Naive thymus-derived CD4-positive, alpha-beta T cell (primary cell): Measurements from ENCODE around the gene DHRS4. TPM values are rescaled to one million over a fixed set of nuclear protein-coding genes. Genes with fewer than 3 reads are reported as not detected.

ENCODE experiments used
- ATAC-seq: fragments of 150-1000 bp; cut with Tn5 transposase; 2 replicates; pipeline ENCODE4 v1.10.0; 2021; ENCODE audit warnings: mild to moderate bottlenecking, moderate library complexity
- CTCF ChIA-PET: fragments of 350-600 bp; sonication (Branson Sonifier 250); formaldehyde crosslinking; loops from one replicate; lab custom pipeline; 2021; ENCODE audit warnings: antibody characterized with exemption; lab: Charles Lee
- POLR2A ChIA-PET: fragments of 350-600 bp; sonication (Branson Sonifier 250); formaldehyde crosslinking; loops from one replicate; lab custom pipeline; 2021; ENCODE audit warnings: antibody characterized with exemption, inconsistent platforms; lab: Charles Lee
- DNase-seq, 9 donors: peaks; one replicate each; pipeline versions ENCODE4 v3.0.0 to v3.0.0-alpha.2; 2020 to 2022; ENCODE audit warnings: mixed read lengths in 1 of 9
- H3K27ac ChIP-seq: one replicate; pipeline ENCODE4 v1.7.0; 2013; ENCODE audit warnings: mild to moderate bottlenecking, low read depth, low read length, moderate library complexity
- H3K27me3 ChIP-seq, 2 donors: one replicate each; pipeline ENCODE4 v1.7.0; 2013; ENCODE audit warnings: low read length in 2 of 2, mild to moderate bottlenecking in 2 of 2, moderate library complexity in 2 of 2; ENCODE audit not compliant: control insufficient read depth in 2 of 2, insufficient read depth in 2 of 2
- H3K36me3 ChIP-seq, 3 experiments: 1 replicate in 2 of 3; 2 replicates in 1 of 3; pipeline ENCODE4 v1.7.0; 2013; ENCODE audit warnings: low read length in 3 of 3, mild to moderate bottlenecking in 3 of 3, moderate library complexity in 1 of 3; ENCODE audit not compliant: insufficient read depth in 3 of 3, control insufficient read depth in 2 of 3
- H3K4me1 ChIP-seq, 2 donors: one replicate each; pipeline ENCODE4 v1.7.0; 2013; ENCODE audit warnings: low read length in 2 of 2, mild to moderate bottlenecking in 2 of 2, moderate library complexity in 1 of 2; ENCODE audit not compliant: control insufficient read depth in 2 of 2, insufficient read depth in 2 of 2
- H3K4me3 ChIP-seq: 2 replicates; pipeline ENCODE4 v1.7.0; 2013; ENCODE audit warnings: mild to moderate bottlenecking, low read length
- H3K9me3 ChIP-seq, 3 experiments: 1 replicate in 2 of 3; 2 replicates in 1 of 3; pipeline ENCODE4 v1.7.0; 2013; ENCODE audit warnings: low read length in 3 of 3; ENCODE audit not compliant: control insufficient read depth in 2 of 3
- H3K27ac Mint-ChIP-seq, 9 donors: one replicate each; pipeline ENCODE4 v1.8.0; 2020 to 2022; ENCODE audit warnings: mixed read lengths in 9 of 9, mild to moderate bottlenecking in 8 of 9, moderate library complexity in 5 of 9, inconsistent platforms in 2 of 9
- H3K27me3 Mint-ChIP-seq, 5 donors: one replicate each; pipeline ENCODE4 v1.8.0; 2021 to 2022; ENCODE audit warnings: mixed read lengths in 5 of 5, mild to moderate bottlenecking in 1 of 5
- H3K36me3 Mint-ChIP-seq, 5 donors: one replicate each; pipeline ENCODE4 v1.8.0; 2020 to 2022; ENCODE audit warnings: mixed read lengths in 5 of 5, mild to moderate bottlenecking in 3 of 5, inconsistent platforms in 1 of 5
- H3K4me1 Mint-ChIP-seq, 7 donors: one replicate each; pipeline ENCODE4 v1.8.0; 2020 to 2022; ENCODE audit warnings: mixed read lengths in 7 of 7, mild to moderate bottlenecking in 3 of 7, inconsistent platforms in 1 of 7
- H3K4me3 Mint-ChIP-seq, 10 donors: one replicate each; pipeline ENCODE4 v1.8.0; 2020 to 2022; ENCODE audit warnings: mild to moderate bottlenecking in 10 of 10, mixed read lengths in 10 of 10, moderate library complexity in 6 of 10, inconsistent platforms in 2 of 10
- H3K9me3 Mint-ChIP-seq, 11 donors: one replicate each; pipeline ENCODE4 v1.8.0; 2020 to 2022; ENCODE audit warnings: mixed read lengths in 11 of 11, mild to moderate bottlenecking in 4 of 11, inconsistent platforms in 1 of 11, moderate library complexity in 1 of 11
- intact Hi-C, 2 donors: fragments of 100-400 bp; cut with micrococcal nuclease; formaldehyde crosslinking; loops; one replicate each; pipeline ENCODE4 v1.15.1; 2023
- polyA plus RNA-seq, 2 donors: library from polyadenylated mRNA; unstranded; fragments of 300-500 nt; fragmentation: Illumina TruSeq; gene quantifications; one replicate each; pipeline ENCODE4 v1.2.3, GENCODE V29; 2021
- total RNA-seq, 6 experiments: library from RNA in 5 of 6; stranded (reverse) in 5 of 6; gene quantifications; 1 replicate in 5 of 6; 2 replicates in 1 of 6; pipeline ENCODE4 v1.2.3 and lab custom pipeline; 2021 to 2026

Gene DHRS4
- total and polyA plus RNA-seq, 7 experiments from 2014 or later: 7.8 to 31.8 (median 17.8) TPM

DNA sequence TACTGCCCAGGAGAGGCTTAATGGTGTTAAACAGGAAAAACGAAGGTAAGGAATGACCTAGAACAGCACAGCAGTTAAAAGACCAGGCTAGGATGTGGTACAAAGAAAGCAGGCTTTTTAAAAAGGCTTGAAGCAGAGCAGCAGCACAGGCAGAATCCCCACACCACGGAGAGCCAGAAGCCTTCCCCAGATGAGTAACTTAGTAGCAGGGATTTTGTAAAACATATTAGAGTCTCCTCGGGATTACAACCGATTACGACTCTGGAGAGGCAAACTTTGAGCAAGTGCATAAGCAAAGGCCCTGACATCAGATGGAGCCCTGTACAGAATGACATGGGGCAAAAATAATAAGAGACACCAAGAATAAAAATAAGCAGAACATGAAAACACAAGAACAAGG is 37.1 kb upstream of the DHRS4 start:
- DNase-seq (no peak), ATAC-seq (no peak)
- Histone ChIP-seq H3K9me3 (peaks cover 0 to 13% (median 0%) of the 10 kb centered on the region in 3 experiments), H3K4me3 (no peak overlapping the region), H3K36me3 (no peaks in the 10 kb centered on the region), H3K4me1 (no peaks in the 10 kb centered on the region), H3K27me3 (no peaks in the 10 kb centered on the region), H3K27ac (no peak overlapping the region)
- Mint-ChIP-seq H3K4me3 (no peak overlapping the region), H3K4me1 (peaks cover 0 to 1% (median 0%) of the 10 kb centered on the region in 7 donors), H3K9me3 (peaks cover 0 to 25% (median 5%) of the 10 kb centered on the region in 11 donors), H3K36me3 (peaks cover 0 to 13% (median 0%) of the 10 kb centered on the region in 5 donors), H3K27ac (no peak overlapping the region), H3K27me3 (peaks cover 4 to 20% (median 13%) of the 10 kb centered on the region in 5 donors)
- CTCF ChIA-PET: no interaction called here
- POLR2A ChIA-PET: no interaction called here
- intact Hi-C loops: loop anchor here in 1 of 2 donors (10.0 kb wide), 1 partner anchor 252 kb away; no protein-coding TSS in a partner anchor

DNA sequence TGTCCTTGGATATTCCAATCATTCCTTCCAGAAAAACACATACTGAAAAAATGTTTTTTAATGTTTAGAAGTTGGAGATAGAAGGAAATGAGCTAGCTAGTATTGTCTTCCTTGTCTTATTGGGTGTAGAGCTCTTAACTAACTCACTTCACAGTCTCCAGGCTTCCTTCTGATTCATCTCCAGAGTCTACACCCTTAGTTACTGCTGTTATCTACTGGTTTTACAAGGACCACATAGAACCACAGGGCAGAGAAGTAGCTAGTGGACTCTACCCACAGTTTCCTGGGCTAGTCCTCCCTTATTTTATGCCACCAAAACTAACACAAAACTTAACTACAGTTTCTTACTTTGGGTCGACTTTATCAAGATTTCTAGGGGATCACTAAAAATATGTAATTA is 31.0 kb upstream of the DHRS4 start:
- Mint-ChIP-seq H3K4me3 (no peak overlapping the region), H3K36me3 (no peaks in the 10 kb centered on the region), H3K4me1 (no peaks in the 10 kb centered on the region), H3K27me3 (peaks cover 4 to 14% (median 7%) of the 10 kb centered on the region in 5 donors), H3K27ac (no peak overlapping the region), H3K9me3 (peaks cover 0 to 17% (median 2%) of the 10 kb centered on the region in 11 donors)
- no peak overlapping the region for H3K4me3 ChIP-seq
- H3K36me3 ChIP-seq: no peaks in the 10 kb centered on the region
- POLR2A ChIA-PET: no interaction called here
- no peaks in the 10 kb centered on the region for H3K27me3 ChIP-seq
- DNase-seq (no peak), ATAC-seq (no peak)
- H3K9me3 ChIP-seq: peaks cover 0 to 9% (median 0%) of the 10 kb centered on the region in 3 experiments
- intact Hi-C loops: no loop called here
- no peaks in the 10 kb centered on the region for H3K4me1 ChIP-seq
- CTCF ChIA-PET: no interaction called here
- no peak overlapping the region for H3K27ac ChIP-seq

DNA sequence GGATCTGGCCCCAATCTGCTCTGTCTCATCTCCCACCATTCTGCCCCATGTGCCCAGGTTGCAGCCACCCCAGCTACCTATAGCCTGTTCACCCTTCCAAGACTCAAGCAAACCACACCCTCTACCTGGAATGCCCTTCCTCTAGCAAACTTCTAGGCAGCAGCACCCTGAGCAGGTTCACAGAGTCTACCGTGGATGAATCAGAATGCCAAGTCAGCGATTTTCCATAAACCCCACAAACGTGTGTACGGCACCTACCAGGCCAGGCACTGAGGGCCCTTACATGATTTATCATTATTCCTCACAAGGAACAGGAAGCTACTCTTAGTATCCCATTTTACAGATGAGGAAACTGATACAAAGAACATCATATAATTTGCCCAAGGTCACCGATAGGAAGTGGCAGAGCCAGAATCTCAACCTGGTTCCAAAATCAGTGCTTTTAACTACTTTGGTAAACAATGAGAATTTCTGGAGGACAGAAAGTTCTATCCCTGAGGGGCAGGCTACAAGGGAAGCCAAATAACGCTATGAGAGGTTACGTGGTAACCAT is 28.0 kb upstream of the DHRS4 start:
- H3K36me3 Mint-ChIP-seq: no peaks in the 10 kb centered on the region
- no peaks in the 10 kb centered on the region for H3K27me3 ChIP-seq

DNA sequence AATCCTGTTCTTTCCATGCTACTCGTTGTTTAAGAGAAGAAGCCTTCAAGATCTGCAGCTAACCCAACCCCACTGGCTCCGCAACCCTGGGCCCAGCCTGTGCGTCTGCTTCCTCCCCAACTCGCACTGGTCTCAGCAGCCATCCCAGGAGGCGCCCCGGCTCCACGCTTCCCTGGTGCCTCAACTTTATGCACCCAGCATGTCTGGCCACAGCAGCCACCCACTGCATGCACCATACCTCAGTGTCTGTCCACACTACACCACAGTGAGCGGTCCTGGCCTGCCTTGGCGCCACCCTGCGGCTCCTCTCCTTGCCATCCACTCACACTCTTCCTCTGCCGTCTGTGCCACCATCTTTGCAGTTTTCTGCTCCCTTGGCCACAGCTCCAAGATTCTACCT is 27.0 kb upstream of the DHRS4 start:
- H3K27me3 Mint-ChIP-seq: peaks cover 0 to 10% (median 0%) of the 10 kb centered on the region in 5 donors

More for the DNA sequence above, 28.0 kb upstream of the DHRS4 start:
- DNase-seq: no peak
- ATAC-seq: no peak
- CTCF ChIA-PET: no interaction called here
- POLR2A ChIA-PET: no interaction called here
- Histone ChIP-seq H3K9me3 (no peaks in the 10 kb centered on the region), H3K4me3 (no peak overlapping the region), H3K27ac (no peak overlapping the region), H3K36me3 (no peaks in the 10 kb centered on the region), H3K4me1 (no peaks in the 10 kb centered on the region)
- no peak overlapping the region for H3K27ac Mint-ChIP-seq
- intact Hi-C loops: loop anchor here in 1 of 2 donors (5.0 kb wide), 1 partner anchor 293 kb away; no protein-coding TSS in a partner anchor
- no peak overlapping the region for H3K4me3 Mint-ChIP-seq
- peaks cover 0 to 10% (median 0%) of the 10 kb centered on the region in 5 donors for H3K27me3 Mint-ChIP-seq
- peaks cover 0 to 4% (median 0%) of the 10 kb centered on the region in 11 donors for H3K9me3 Mint-ChIP-seq
- H3K4me1 Mint-ChIP-seq: no peaks in the 10 kb centered on the region

DNA sequence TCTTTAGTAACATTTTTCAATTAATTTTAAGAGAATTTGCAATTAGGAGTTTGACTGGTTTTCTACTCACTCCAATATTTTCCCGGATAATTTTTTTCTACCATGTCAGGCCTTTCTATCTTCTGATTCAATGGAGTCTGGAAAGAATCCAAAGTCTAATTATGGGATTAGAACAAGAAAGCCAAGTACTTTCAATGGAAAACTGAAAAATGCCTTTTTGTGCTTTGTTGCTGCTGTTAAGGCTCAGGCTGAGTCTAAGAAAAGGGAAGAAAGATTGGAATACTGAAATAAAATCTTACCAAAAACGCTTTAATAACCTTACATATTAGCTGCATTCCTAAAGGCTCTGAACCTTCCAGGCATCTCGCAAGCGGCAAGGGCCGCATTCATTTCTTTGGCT is 24.4 kb upstream of the DHRS4 start:
- no peaks in the 10 kb centered on the region for H3K9me3 ChIP-seq
- H3K36me3 Mint-ChIP-seq: no peaks in the 10 kb centered on the region
- no peaks in the 10 kb centered on the region for H3K9me3 Mint-ChIP-seq
- H3K4me3 ChIP-seq: no peak overlapping the region
- H3K27ac Mint-ChIP-seq: no peak overlapping the region
- no peak for DNase-seq
- no peaks in the 10 kb centered on the region for H3K27me3 ChIP-seq
- intact Hi-C loops: loop anchor here (1.0 to 5.0 kb wide), 4 partner anchors 24 to 340 kb away; partner anchors contain the start of gene DHRS4 (in 2 of the 2)
- no peak overlapping the region for H3K4me3 Mint-ChIP-seq
- no peaks in the 10 kb centered on the region for H3K36me3 ChIP-seq
- peaks cover 0 to 8% (median 0%) of the 10 kb centered on the region in 5 donors for H3K27me3 Mint-ChIP-seq
- no peak for ATAC-seq
- ChIA-PET POLR2A (no interaction called here), CTCF (interaction anchor here (3.3 kb wide), 1 partner anchor 339 kb away, joined by 25 read pairs; no protein-coding TSS in a partner anchor)
- H3K27ac ChIP-seq: no peak overlapping the region
- H3K4me1 ChIP-seq: no peaks in the 10 kb centered on the region
- H3K4me1 Mint-ChIP-seq: no peaks in the 10 kb centered on the region

More for the DNA sequence above, 27.0 kb upstream of the DHRS4 start:
- Histone ChIP-seq H3K27me3 (no peaks in the 10 kb centered on the region), H3K27ac (no peak overlapping the region), H3K4me3 (no peak overlapping the region), H3K36me3 (no peaks in the 10 kb centered on the region), H3K4me1 (no peaks in the 10 kb centered on the region), H3K9me3 (no peaks in the 10 kb centered on the region)
- ATAC-seq (no peak), DNase-seq (no peak)
- intact Hi-C loops: loop anchor here in 1 of 2 donors (5.0 kb wide), 1 partner anchor 294 kb away; no protein-coding TSS in a partner anchor
- CTCF ChIA-PET: no interaction called here
- Mint-ChIP-seq H3K36me3 (no peaks in the 10 kb centered on the region), H3K4me3 (no peak overlapping the region), H3K27ac (no peak overlapping the region), H3K9me3 (peaks cover 0 to 4% (median 0%) of the 10 kb centered on the region in 11 donors), H3K4me1 (no peaks in the 10 kb centered on the region)
- POLR2A ChIA-PET: no interaction called here

DNA sequence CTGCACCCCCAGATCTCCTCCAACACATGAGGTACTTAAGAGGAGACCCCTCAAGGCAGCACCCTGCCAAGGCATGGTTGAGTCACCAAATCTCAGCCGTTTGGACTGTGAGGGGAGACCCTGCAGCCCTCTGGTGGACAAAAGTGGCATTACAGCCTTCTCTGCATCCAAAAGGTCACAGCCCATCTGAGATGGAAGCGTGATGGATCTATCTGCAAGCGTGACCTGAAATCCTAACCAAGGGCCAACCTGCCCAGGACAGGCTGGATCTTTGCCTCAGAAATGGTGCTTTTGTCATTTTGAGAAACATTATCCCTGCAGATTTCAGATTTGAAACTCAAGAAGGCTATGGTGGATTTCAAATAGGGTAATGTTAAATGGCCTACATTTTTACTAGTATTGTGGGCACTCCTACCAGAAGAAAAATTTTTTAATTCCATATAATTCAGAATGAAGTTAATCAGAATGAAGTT is 23.7 kb upstream of the DHRS4 start:
- H3K36me3 ChIP-seq: no peaks in the 10 kb centered on the region

More for the DNA sequence above, 23.7 kb upstream of the DHRS4 start:
- intact Hi-C loops: loop anchor here (1.0 to 5.0 kb wide), 5 partner anchors 23 to 341 kb away; partner anchors contain the start of gene DHRS4 (in 2 of the 2)
- H3K27me3 Mint-ChIP-seq: peaks cover 0 to 8% (median 0%) of the 10 kb centered on the region in 5 donors
- H3K4me1 ChIP-seq: no peaks in the 10 kb centered on the region
- peak; percentile 54 to 81 (median 71) for DNase-seq
- H3K36me3 Mint-ChIP-seq: no peaks in the 10 kb centered on the region
- no peak overlapping the region for H3K4me3 ChIP-seq
- ATAC-seq: peak; percentile 92
- H3K9me3 Mint-ChIP-seq: no peaks in the 10 kb centered on the region
- POLR2A ChIA-PET: interaction anchor here (1.0 kb wide), 1 partner anchor 341 kb away, joined by 5 read pairs; no protein-coding TSS in a partner anchor
- no peaks in the 10 kb centered on the region for H3K27me3 ChIP-seq
- H3K4me1 Mint-ChIP-seq: no peaks in the 10 kb centered on the region
- no peak overlapping the region for H3K27ac Mint-ChIP-seq
- no peak overlapping the region for H3K4me3 Mint-ChIP-seq
- H3K9me3 ChIP-seq: no peaks in the 10 kb centered on the region
- H3K27ac ChIP-seq: no peak overlapping the region
- CTCF ChIA-PET: interaction anchor here (0.7 to 3.3 kb wide), 5 partner anchors 24 to 348 kb away, joined by 3 to 25 read pairs (median 4); no protein-coding TSS in a partner anchor
